ENCODE measurements around the gene GPRIN1.
"Not testable (repeated sequence)": the region's sequence is repeated elsewhere in the genome, so short reads cannot be mapped to it uniquely, and the experiment has no call there.

GPRIN1 gene

GRCh38 chr5:176564002-176564401, 46.0 kb downstream of the GPRIN1 start:
- DNase-seq, result no peak

GRCh38 chr5:176562189-176562588, 47.8 kb downstream of the GPRIN1 start:
- no peak for DNase-seq

- no peak for DNase-seq
These were observed 48.7 kb downstream of the GPRIN1 start for GRCh38 chr5:176561259-176561658.

- peak; percentile 50 for DNase-seq
These were observed 49.6 kb downstream of the GPRIN1 start for GRCh38 chr5:176560364-176560763.

GRCh38 chr5:176559683-176560082, 50.3 kb downstream of the GPRIN1 start:
- no peak for DNase-seq

- no peak for DNase-seq
These were observed 52.1 kb downstream of the GPRIN1 start for GRCh38 chr5:176557846-176558245.

GRCh38 chr5:176553260-176554085, 56.5 kb downstream of the GPRIN1 start:
- no peak for DNase-seq

- no peak for DNase-seq
These were observed 57.6 kb downstream of the GPRIN1 start for GRCh38 chr5:176552332-176552869.

- DNase-seq, result not testable (repeated sequence)
These were observed 59.0 kb downstream of the GPRIN1 start for GRCh38 chr5:176550937-176551336.

- peak; percentile 49 for DNase-seq
These were observed 59.6 kb downstream of the GPRIN1 start for GRCh38 chr5:176550275-176550831.

- DNase-seq, result no peak
These were observed 60.1 kb downstream of the GPRIN1 start for GRCh38 chr5:176549871-176550270.

GRCh38 chr5:176548967-176549444, 61.0 kb downstream of the GPRIN1 start, which contains the start of gene CDHR2:
Gene CDHR2, plus strand, starts transcription at chr5:176549342. Its CDS starts 16,011 bp downstream, at chr5:176565353.
- peak; percentile 36 for DNase-seq

GRCh38 chr5:176547802-176548201, 62.2 kb downstream of the GPRIN1 start:
- peak; percentile 3 for DNase-seq
